CD4-positive, alpha-beta T cell (primary cell): ENCODE measurements around the gene UPB1. TPM values are rescaled to one million over a fixed set of nuclear protein-coding genes. Genes with fewer than 3 reads are reported as not detected.

Source experiments
- ATAC-seq: fragments of 200-7000 bp; cut with Tn5 transposase; one replicate; pipeline ENCODE4 v1.10.0; 2022; ENCODE audit warnings: mild to moderate bottlenecking; ENCODE audit not compliant: poor library complexity
- CTCF ChIA-PET: fragments of 350-600 bp; sonication (Branson Sonifier 250); formaldehyde crosslinking; loops from one replicate; lab custom pipeline; 2021; ENCODE audit warnings: antibody characterized with exemption, inconsistent platforms; lab: Charles Lee
- POLR2A ChIA-PET: fragments of 350-600 bp; sonication (Branson Sonifier 250); formaldehyde crosslinking; loops from one replicate; lab custom pipeline; 2021; ENCODE audit warnings: antibody characterized with exemption, inconsistent platforms; lab: Charles Lee
- DNase-seq, 14 experiments: peaks; one replicate each; pipeline ENCODE4 v3.0.0-alpha.2; 2013 to 2020; ENCODE audit warnings: mixed read lengths in 2 of 14
- H3K27ac ChIP-seq, 2 donors: one replicate each; pipeline versions ENCODE4 v1.5.1 to v1.7.0; 2013; ENCODE audit warnings: low read length in 2 of 2, low read depth in 1 of 2, mild to moderate bottlenecking in 1 of 2
- H3K27me3 ChIP-seq, 2 experiments: 1 replicate in 1 of 2; 2 replicates in 1 of 2; pipeline versions ENCODE4 v1.6.1 to v1.7.0; 2013; ENCODE audit warnings: low read length in 2 of 2, control low read depth in 1 of 2, mild to moderate bottlenecking in 1 of 2, moderate library complexity in 1 of 2; ENCODE audit not compliant: insufficient read depth in 2 of 2, control insufficient read depth in 1 of 2
- H3K36me3 ChIP-seq: one replicate; pipeline ENCODE4 v1.6.1; 2013; ENCODE audit warnings: low read length, control low read depth; ENCODE audit not compliant: insufficient read depth
- H3K4me1 ChIP-seq: one replicate; pipeline ENCODE4 v1.6.1; 2013; ENCODE audit warnings: low read length, control low read depth; ENCODE audit not compliant: insufficient read depth
- H3K4me3 ChIP-seq: one replicate; pipeline ENCODE4 v1.5.1; 2013; ENCODE audit warnings: mild to moderate bottlenecking, low read length, moderate library complexity
- H3K9me3 ChIP-seq, 2 experiments: 1 replicate in 1 of 2; 2 replicates in 1 of 2; pipeline versions ENCODE4 v1.6.1 to v1.7.0; 2013; ENCODE audit warnings: low read length in 2 of 2, mild to moderate bottlenecking in 2 of 2, control low read depth in 1 of 2, moderate library complexity in 1 of 2; ENCODE audit not compliant: control insufficient read depth in 1 of 2, insufficient read depth in 1 of 2
- H3K27ac Mint-ChIP-seq: one replicate; pipeline ENCODE4 v1.8.0; 2020; ENCODE audit warnings: mixed read lengths
- H3K27me3 Mint-ChIP-seq: one replicate; pipeline ENCODE4 v1.8.0; 2021; ENCODE audit warnings: mixed read lengths
- H3K36me3 Mint-ChIP-seq: one replicate; pipeline ENCODE4 v1.8.0; 2021; ENCODE audit warnings: low read depth, mixed read lengths
- H3K4me1 Mint-ChIP-seq: one replicate; pipeline ENCODE4 v1.8.0; 2021; ENCODE audit warnings: low read depth, mixed read lengths
- H3K4me3 Mint-ChIP-seq: one replicate; pipeline ENCODE4 v1.8.0; 2020; ENCODE audit warnings: mild to moderate bottlenecking, mixed read lengths
- H3K9me3 Mint-ChIP-seq: one replicate; pipeline ENCODE4 v1.8.0; 2020; ENCODE audit warnings: mixed read lengths
- intact Hi-C, 2 experiments: fragments of 100-400 bp; cut with DNase I in 1 of 2; cut with micrococcal nuclease in 1 of 2; formaldehyde crosslinking; loops; one replicate each; pipeline versions ENCODE4 v1.15.1 to v1.9.0; 2023 to 2025; cut with DNase I, micrococcal nuclease
- total RNA-seq, 174 experiments: library from RNA in 2 of 174; stranded (reverse) in 2 of 174; gene quantifications; one replicate each; pipeline ENCODE4 v1.2.3 and lab custom pipeline; 2021 to 2026
- TF ChIP-seq, protein P1 (sequence below): fragments of 200-600 bp; IDR thresholded peaks from one replicate; pipeline ENCODE4 v1.8.0; 2022; ENCODE audit warnings: antibody characterized with exemption, mild to moderate bottlenecking

Gene UPB1
- total RNA-seq, 2 experiments from 2014 or later: 2.7 to 3.7 TPM

DNA sequence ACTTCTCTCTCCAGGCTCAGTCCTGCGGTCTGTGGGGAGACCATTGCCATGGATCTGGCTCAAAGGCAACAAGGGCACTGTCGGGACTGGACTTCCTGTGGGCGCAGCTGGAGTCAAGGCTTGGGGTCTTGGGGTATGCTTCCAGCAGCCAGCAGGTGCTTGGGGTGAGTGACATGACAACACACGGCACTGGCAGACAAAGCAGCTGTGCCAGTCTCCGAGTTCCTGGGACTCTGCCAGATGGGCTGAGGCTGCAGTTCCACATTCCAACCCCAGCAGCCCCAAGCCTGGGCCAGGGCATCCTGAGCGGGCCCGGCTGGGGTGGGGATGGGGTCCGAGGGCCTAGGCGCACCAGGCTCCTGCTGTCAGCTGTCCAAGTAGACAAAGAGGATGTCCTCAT is 47.5 kb downstream of the UPB1 start:
- H3K36me3 ChIP-seq: peaks cover 68% of the 10 kb centered on the region
- no peaks in the 10 kb centered on the region for H3K4me1 ChIP-seq
- H3K27ac Mint-ChIP-seq: no peak overlapping the region
- intact Hi-C loops: no loop called here
- CTCF ChIA-PET: no interaction called here
- ATAC-seq (no peak), DNase-seq (no peak)
- POLR2A ChIA-PET: interaction anchor here (1.3 kb wide), 1 partner anchor 12 kb away, joined by 5 read pairs; the partner anchor contains the start of gene GUCD1
- TF ChIP-seq, protein P1, sequence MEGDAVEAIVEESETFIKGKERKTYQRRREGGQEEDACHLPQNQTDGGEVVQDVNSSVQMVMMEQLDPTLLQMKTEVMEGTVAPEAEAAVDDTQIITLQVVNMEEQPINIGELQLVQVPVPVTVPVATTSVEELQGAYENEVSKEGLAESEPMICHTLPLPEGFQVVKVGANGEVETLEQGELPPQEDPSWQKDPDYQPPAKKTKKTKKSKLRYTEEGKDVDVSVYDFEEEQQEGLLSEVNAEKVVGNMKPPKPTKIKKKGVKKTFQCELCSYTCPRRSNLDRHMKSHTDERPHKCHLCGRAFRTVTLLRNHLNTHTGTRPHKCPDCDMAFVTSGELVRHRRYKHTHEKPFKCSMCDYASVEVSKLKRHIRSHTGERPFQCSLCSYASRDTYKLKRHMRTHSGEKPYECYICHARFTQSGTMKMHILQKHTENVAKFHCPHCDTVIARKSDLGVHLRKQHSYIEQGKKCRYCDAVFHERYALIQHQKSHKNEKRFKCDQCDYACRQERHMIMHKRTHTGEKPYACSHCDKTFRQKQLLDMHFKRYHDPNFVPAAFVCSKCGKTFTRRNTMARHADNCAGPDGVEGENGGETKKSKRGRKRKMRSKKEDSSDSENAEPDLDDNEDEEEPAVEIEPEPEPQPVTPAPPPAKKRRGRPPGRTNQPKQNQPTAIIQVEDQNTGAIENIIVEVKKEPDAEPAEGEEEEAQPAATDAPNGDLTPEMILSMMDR: no peak
- no peaks in the 10 kb centered on the region for H3K9me3 ChIP-seq
- no peaks in the 10 kb centered on the region for H3K27me3 ChIP-seq
- no peak overlapping the region for H3K27ac ChIP-seq
- no peaks in the 10 kb centered on the region for H3K27me3 Mint-ChIP-seq
- H3K4me3 Mint-ChIP-seq: no peak overlapping the region
- peaks cover 76% of the 10 kb centered on the region for H3K36me3 Mint-ChIP-seq
- no peak overlapping the region for H3K4me3 ChIP-seq
- H3K4me1 Mint-ChIP-seq: no peaks in the 10 kb centered on the region
- H3K9me3 Mint-ChIP-seq: no peaks in the 10 kb centered on the region

DNA sequence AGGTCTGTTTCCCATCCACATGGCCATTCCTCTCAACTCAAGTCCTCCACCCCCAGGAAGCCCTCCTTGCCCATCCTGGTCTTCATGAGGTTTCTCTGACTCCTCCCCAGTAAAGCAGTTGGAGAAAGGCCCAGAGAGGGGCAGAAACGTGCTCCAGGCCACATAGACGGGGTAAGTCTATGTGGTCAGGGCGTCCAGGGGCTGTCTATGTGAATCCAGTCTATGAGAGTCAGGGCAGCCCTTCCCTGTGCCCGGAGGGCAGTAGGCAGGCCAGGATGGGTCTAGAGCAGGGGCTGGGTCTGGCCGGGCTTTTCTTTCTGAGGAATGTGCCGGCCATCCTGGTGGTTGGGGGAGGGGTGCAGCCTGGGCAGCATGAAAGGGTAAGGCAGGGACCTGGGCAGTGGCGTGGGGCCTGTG is 48.1 kb downstream of the UPB1 start:
- H3K27ac ChIP-seq: no peak overlapping the region
- no peak overlapping the region for H3K4me3 ChIP-seq
- DNase-seq (no peak), ATAC-seq (no peak)
- H3K4me1 Mint-ChIP-seq: no peaks in the 10 kb centered on the region
- H3K27me3 ChIP-seq: no peaks in the 10 kb centered on the region
- POLR2A ChIA-PET: no interaction called here
- H3K9me3 ChIP-seq: no peaks in the 10 kb centered on the region
- CTCF ChIA-PET: no interaction called here
- H3K27ac Mint-ChIP-seq: no peak overlapping the region
- H3K4me1 ChIP-seq: no peaks in the 10 kb centered on the region
- peaks cover 77% of the 10 kb centered on the region for H3K36me3 Mint-ChIP-seq
- H3K4me3 Mint-ChIP-seq: no peak overlapping the region
- intact Hi-C loops: no loop called here
- no peaks in the 10 kb centered on the region for H3K9me3 Mint-ChIP-seq
- TF ChIP-seq, protein P1: no peak
- H3K27me3 Mint-ChIP-seq: no peaks in the 10 kb centered on the region
- peaks cover 73% of the 10 kb centered on the region for H3K36me3 ChIP-seq

DNA sequence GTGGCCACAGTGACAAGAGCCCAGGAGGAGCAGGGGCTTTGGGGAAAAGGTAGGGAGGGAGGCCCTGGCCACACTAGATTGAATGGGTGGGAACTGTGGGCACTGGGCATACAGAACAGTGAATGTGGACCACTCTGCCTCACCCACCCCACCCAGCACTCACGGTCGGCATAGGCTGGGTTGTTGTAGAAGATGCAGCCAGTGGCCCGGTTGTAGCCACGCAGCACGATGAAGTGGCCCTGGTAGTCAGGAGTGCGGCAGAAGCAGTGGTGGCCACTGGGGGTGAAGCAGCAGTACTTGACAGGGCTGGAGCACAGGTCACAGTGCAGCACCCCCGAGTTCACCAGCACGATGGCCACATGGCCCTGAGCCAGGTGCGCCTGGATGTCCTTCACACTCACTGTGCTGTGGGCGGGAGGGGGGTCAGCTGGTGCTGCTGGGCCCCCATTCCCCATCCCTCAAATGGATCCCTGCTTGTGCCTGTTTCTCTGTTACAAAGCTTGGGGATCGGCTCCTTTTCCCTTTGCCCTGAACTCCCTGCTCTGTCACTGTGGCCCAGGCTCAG is 48.6 kb downstream of the UPB1 start:
- Histone ChIP-seq H3K27ac (no peak overlapping the region), H3K4me1 (no peaks in the 10 kb centered on the region), H3K36me3 (peaks cover 79% of the 10 kb centered on the region), H3K9me3 (no peaks in the 10 kb centered on the region), H3K27me3 (no peaks in the 10 kb centered on the region), H3K4me3 (no peak overlapping the region)
- Mint-ChIP-seq H3K4me3 (no peak overlapping the region), H3K27ac (no peak overlapping the region), H3K36me3 (peaks cover 81% of the 10 kb centered on the region), H3K27me3 (no peaks in the 10 kb centered on the region), H3K4me1 (no peaks in the 10 kb centered on the region), H3K9me3 (no peaks in the 10 kb centered on the region)
- intact Hi-C loops: no loop called here
- DNase-seq (no peak), ATAC-seq (no peak)
- ChIA-PET POLR2A (no interaction called here), CTCF (no interaction called here)
- TF ChIP-seq, protein P1: no peak
